Immature natural killer cell (primary cell): Measurements from ENCODE around the gene MPP4. TPM values are rescaled to one million over a fixed set of nuclear protein-coding genes. Genes with fewer than 3 reads are reported as not detected.
A peak's percentile ranks its signal among the peaks of the same experiment; 100 is the strongest.

Experiments
- DNase-seq, 3 donors: peaks; one replicate each; pipeline ENCODE4 v3.0.0; 2022; ENCODE audit warnings: mixed read lengths in 1 of 3
- H3K27ac Mint-ChIP-seq, 6 donors: one replicate each; pipeline ENCODE4 v1.8.0; 2020; ENCODE audit warnings: mixed read lengths in 6 of 6, mild to moderate bottlenecking in 5 of 6, inconsistent platforms in 4 of 6, moderate library complexity in 3 of 6
- H3K27me3 Mint-ChIP-seq, 3 donors: one replicate each; pipeline ENCODE4 v1.8.0; 2020 to 2021; ENCODE audit warnings: low read depth in 3 of 3, mild to moderate bottlenecking in 3 of 3, mixed read lengths in 3 of 3, moderate library complexity in 3 of 3, inconsistent platforms in 1 of 3
- H3K36me3 Mint-ChIP-seq, 3 donors: one replicate each; pipeline ENCODE4 v1.8.0; 2020; ENCODE audit warnings: mixed read lengths in 3 of 3, inconsistent platforms in 2 of 3, mild to moderate bottlenecking in 2 of 3
- H3K4me1 Mint-ChIP-seq, 2 donors: one replicate each; pipeline ENCODE4 v1.8.0; 2020; ENCODE audit warnings: inconsistent platforms in 2 of 2, mild to moderate bottlenecking in 2 of 2, mixed read lengths in 2 of 2, moderate library complexity in 1 of 2
- H3K4me3 Mint-ChIP-seq, 5 donors: one replicate each; pipeline ENCODE4 v1.8.0; 2020; ENCODE audit warnings: mild to moderate bottlenecking in 5 of 5, mixed read lengths in 5 of 5, inconsistent platforms in 3 of 5, moderate library complexity in 3 of 5
- H3K9me3 Mint-ChIP-seq, 6 donors: one replicate each; pipeline ENCODE4 v1.8.0; 2020; ENCODE audit warnings: mild to moderate bottlenecking in 6 of 6, mixed read lengths in 6 of 6, inconsistent platforms in 4 of 6, moderate library complexity in 3 of 6
- polyA plus RNA-seq, 3 donors: library from polyadenylated mRNA; unstranded; fragments of 300-500 nt; fragmentation: Illumina TruSeq; gene quantifications; one replicate each; pipeline ENCODE4 v1.2.3, GENCODE V29; 2021

MPP4 gene, protein sequence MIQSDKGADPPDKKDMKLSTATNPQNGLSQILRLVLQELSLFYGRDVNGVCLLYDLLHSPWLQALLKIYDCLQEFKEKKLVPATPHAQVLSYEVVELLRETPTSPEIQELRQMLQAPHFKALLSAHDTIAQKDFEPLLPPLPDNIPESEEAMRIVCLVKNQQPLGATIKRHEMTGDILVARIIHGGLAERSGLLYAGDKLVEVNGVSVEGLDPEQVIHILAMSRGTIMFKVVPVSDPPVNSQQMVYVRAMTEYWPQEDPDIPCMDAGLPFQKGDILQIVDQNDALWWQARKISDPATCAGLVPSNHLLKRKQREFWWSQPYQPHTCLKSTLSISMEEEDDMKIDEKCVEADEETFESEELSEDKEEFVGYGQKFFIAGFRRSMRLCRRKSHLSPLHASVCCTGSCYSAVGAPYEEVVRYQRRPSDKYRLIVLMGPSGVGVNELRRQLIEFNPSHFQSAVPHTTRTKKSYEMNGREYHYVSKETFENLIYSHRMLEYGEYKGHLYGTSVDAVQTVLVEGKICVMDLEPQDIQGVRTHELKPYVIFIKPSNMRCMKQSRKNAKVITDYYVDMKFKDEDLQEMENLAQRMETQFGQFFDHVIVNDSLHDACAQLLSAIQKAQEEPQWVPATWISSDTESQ
- not detected for polyA plus RNA-seq

DNA sequence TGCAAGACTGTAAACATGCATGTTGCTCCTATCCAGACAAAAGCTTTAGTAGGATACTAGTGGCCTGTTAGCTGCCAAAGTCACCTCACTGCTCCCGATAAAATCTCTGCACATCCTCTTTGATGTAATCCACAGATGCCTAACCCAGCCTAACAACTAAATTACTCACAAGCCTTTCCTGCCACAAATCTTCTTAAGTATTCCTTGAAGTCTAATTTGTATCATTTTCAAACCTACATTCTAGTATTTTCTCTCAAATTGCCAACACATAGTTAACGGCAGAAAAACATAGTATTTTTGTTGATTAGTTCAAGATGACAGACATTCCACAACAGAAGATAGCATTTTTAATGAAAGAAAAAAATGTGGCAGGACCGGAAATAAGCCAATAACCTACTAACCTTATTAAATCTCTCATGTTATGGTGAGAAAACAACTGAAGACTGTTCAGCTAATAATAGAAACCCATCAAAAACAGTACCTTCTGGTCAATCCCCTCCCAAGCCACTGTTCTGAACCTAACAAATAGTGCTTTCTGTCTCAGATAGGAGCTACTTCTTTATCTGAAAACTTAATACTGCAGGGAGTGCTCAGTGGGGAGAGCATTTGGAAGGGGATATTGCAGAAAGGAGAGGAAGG lies at the start of gene MPP4:
Gene MPP4 (minus strand): TSS at position 57 of the 639 bp plus-strand sequence. CDS start 4,690 bp downstream, outside the sequence.
- Mint-ChIP-seq H3K27ac (peak within 1 kb of the TSS in 1 of 6 donors; percentile 12), H3K4me3 (no peak within 1 kb of the TSS), H3K27me3 (no peaks in the 10 kb centered on the region), H3K4me1 (no peaks in the 10 kb centered on the region), H3K36me3 (peaks cover 21 to 26% (median 22%) of the 10 kb centered on the region in 3 donors), H3K9me3 (no peaks in the 10 kb centered on the region)
- DNase-seq, result no peak

DNA sequence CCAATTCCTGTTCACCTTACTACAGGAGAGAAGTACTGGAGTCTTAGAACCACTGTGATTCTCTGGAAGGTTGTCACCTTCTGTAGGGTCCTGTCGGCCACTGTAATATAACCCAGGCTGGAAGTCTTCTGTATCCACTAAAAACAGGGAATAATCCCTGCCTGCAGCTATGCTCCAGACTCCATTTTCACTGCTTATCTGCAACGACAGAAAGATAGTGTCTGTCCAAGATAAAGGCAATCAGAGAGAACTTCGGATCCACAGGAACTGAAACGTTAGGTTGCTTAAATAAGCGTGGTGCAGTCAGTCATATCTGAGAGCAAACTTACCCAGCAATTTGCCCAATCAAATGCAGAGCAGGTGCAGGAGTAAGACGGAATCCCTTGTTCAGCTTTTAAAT lies 48.1 kb upstream of the MPP4 start:
- no peaks in the 10 kb centered on the region for H3K27me3 Mint-ChIP-seq
- H3K27ac Mint-ChIP-seq, result no peak overlapping the region
- H3K4me3 Mint-ChIP-seq, result no peak overlapping the region

DNA sequence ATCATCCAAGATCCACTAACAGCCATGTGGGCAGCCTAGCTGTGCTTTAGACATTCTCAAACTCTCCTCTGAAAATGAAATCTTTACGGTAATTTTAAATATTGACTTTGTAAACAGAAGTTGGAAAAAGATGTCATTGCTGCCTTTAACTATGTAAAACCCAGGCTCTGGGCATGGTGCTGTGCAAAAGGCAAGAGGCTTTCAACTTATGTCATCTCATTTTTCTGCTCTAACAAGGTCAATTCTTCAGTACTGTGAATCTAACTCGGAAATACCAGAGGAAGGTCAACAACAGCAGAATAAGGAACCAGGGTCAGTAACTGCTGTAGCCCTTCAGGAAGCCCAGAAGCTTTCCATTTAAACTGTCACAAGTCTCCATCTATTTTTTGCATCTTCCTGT lies 37.0 kb upstream of the MPP4 start:
- DNase-seq, result no peak
- H3K36me3 Mint-ChIP-seq, result peaks cover 25 to 46% (median 46%) of the 10 kb centered on the region in 3 donors
- H3K9me3 Mint-ChIP-seq, result peaks cover 0 to 6% (median 2%) of the 10 kb centered on the region in 6 donors
- H3K27me3 Mint-ChIP-seq, result peaks cover 0 to 1% (median 0%) of the 10 kb centered on the region in 3 donors
- no peaks in the 10 kb centered on the region for H3K4me1 Mint-ChIP-seq
- no peak overlapping the region for H3K4me3 Mint-ChIP-seq
- no peak overlapping the region for H3K27ac Mint-ChIP-seq

More for the DNA sequence above, 48.1 kb upstream of the MPP4 start:
- H3K36me3 Mint-ChIP-seq, result peaks cover 13 to 54% (median 25%) of the 10 kb centered on the region in 3 donors
- DNase-seq, result no peak
- H3K4me1 Mint-ChIP-seq, result no peaks in the 10 kb centered on the region
- H3K9me3 Mint-ChIP-seq, result no peaks in the 10 kb centered on the region

DNA sequence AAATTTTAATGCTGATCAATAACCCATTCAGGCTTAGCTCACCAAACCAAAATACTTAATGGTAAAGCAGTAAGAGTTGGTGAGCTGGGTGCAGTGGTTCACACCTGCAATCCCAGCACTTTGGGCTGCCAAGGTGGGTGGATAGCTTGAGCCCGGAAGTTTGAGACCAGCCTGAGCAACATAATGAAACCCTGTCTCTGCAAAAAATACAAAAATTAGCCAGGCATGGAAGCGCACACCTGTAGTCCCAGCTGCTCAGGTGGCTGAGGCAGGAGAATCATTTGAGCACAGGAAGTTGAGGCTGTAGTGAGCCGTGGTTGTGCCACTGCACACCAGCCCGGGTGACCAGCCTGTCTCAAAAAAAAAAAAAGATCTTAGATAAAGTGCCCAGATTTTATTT lies 35.7 kb upstream of the MPP4 start:
- Mint-ChIP-seq H3K27me3 (peaks cover 0 to 1% (median 0%) of the 10 kb centered on the region in 3 donors), H3K4me1 (no peaks in the 10 kb centered on the region), H3K27ac (no peak overlapping the region), H3K4me3 (no peak overlapping the region), H3K36me3 (peaks cover 27 to 44% (median 44%) of the 10 kb centered on the region in 3 donors), H3K9me3 (peaks cover 0 to 6% (median 2%) of the 10 kb centered on the region in 6 donors)
- DNase-seq, result no peak

DNA sequence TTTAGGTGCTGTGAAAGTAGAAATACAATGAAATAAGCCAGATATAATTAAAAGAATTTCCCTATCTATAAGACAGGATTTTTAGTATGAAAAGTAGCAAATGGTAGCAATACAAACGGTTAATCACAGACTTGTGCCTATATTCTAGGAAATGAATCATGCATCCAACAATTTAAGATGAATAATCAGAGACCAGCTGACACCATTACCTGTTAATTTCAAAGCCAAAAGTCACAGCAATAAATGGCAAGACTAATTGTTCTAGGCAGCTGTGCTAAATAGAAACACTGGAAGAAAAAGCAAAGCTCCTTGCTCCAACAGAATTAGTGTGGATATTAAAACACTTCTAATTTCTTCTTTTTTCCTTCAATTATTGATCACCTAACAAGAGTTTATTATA lies 35.1 kb upstream of the MPP4 start:
- Mint-ChIP-seq H3K27ac (no peak overlapping the region), H3K4me3 (no peak overlapping the region), H3K27me3 (peaks cover 0 to 1% (median 0%) of the 10 kb centered on the region in 3 donors), H3K9me3 (peaks cover 0 to 6% (median 2%) of the 10 kb centered on the region in 6 donors), H3K4me1 (no peaks in the 10 kb centered on the region), H3K36me3 (peaks cover 30 to 49% (median 47%) of the 10 kb centered on the region in 3 donors)
- DNase-seq, result no peak

DNA sequence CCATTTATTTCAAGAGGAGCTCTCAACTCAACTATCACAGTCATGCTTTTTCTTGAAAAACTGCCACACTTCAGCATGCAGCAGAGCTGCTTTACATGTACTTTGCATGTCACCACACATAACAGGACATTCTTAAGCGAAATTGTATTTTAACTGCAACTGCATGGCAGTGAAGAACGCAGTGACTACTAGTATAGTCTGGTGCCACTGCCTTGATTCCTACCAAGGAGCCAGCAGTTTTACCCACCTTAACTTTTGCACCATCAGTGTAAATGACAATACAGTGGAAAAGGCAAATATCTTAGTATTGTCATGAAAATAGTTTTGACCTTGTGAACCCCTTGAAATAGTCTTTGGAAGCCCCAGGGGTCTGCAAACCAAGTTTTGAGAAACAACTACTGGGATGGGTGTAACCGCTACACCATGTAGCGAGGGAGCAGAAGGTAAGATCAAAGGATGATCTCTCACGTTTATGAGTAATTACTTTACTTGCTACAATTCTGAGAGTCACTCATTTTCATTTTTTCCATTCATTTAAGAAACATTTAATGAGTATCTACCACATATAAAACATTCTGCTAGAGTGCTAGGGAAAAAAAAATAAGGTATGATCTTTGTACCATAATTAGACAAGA lies 32.3 kb upstream of the MPP4 start:
- H3K27ac Mint-ChIP-seq, result no peak overlapping the region
- no peak overlapping the region for H3K4me3 Mint-ChIP-seq
- peaks cover 26 to 47% (median 40%) of the 10 kb centered on the region in 3 donors for H3K36me3 Mint-ChIP-seq
- H3K9me3 Mint-ChIP-seq, result peaks cover 0 to 2% (median 0%) of the 10 kb centered on the region in 6 donors
- no peaks in the 10 kb centered on the region for H3K4me1 Mint-ChIP-seq
- peaks cover 0 to 1% (median 0%) of the 10 kb centered on the region in 3 donors for H3K27me3 Mint-ChIP-seq
- DNase-seq, result no peak

DNA sequence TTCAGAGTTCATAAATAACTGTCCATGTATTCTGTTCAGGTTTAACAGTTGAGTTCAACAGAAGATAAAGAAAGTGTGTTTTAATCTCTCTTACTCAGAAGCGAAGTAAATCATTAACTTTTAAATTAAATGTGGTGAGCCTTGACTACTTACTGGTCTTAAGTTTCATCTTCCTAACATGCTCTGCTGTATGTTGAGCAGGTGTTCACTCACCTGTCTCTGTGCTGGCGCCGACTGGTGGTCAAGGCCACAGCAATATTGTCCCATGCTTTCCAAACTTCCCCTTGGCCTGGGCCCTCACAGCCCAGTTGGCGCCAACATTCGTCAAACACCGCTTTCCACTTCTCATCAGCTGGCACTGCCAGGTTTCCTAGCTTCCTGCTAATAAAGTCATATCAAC lies 17.0 kb upstream of the MPP4 start:
- H3K27ac Mint-ChIP-seq, result no peak overlapping the region
- peaks cover 0 to 2% (median 0%) of the 10 kb centered on the region in 3 donors for H3K27me3 Mint-ChIP-seq
- H3K4me1 Mint-ChIP-seq, result no peaks in the 10 kb centered on the region
- H3K4me3 Mint-ChIP-seq, result no peak overlapping the region
- H3K9me3 Mint-ChIP-seq, result no peaks in the 10 kb centered on the region
- peaks cover 53 to 59% (median 58%) of the 10 kb centered on the region in 3 donors for H3K36me3 Mint-ChIP-seq
- DNase-seq, result no peak

DNA sequence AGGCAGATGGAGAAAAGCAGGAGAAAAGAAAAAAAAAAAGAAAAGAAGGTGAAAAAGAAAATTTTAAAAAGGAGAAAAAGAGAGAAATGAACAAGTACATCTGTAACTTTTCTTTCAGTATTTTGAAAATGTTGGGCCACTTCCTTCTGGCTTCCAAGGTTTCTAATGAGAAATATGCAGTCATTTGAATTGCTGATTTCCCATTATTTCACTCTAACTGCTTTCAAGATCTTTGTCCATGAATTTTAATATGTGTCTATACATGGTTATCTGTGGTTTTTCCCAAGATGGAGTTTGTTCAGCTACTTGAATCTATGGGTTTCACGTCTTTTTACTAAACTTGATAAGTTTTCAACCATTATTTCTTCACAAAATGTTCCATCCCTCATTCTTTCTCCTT lies 14.3 kb upstream of the MPP4 start:
- Mint-ChIP-seq H3K27me3 (peaks cover 0 to 2% (median 0%) of the 10 kb centered on the region in 3 donors), H3K36me3 (peaks cover 52 to 57% (median 54%) of the 10 kb centered on the region in 3 donors), H3K4me1 (no peaks in the 10 kb centered on the region), H3K4me3 (no peak overlapping the region), H3K27ac (no peak overlapping the region), H3K9me3 (no peaks in the 10 kb centered on the region)
- no peak for DNase-seq

DNA sequence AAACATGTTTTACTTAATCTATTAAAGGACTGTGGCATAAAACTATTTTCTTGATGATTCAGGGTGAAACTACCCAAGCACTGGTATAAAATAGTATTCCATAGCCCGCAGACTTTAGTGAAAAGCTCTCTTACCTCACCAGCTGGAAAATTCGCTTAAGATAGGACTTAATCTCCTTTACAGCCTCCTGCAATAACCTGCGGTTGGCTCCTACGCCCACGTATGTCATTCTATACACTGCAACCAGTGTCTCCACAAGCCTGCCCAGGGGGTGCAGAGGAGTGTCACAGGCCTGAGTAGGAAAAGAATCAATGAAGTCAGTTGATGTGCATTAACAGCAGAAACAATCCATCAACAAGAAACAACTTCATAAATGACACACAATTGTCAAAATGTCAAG lies 11.3 kb upstream of the MPP4 start:
- H3K9me3 Mint-ChIP-seq, result no peaks in the 10 kb centered on the region
- DNase-seq, result no peak
- H3K4me3 Mint-ChIP-seq, result no peak overlapping the region
- peaks cover 0 to 2% (median 0%) of the 10 kb centered on the region in 3 donors for H3K27me3 Mint-ChIP-seq
- peak overlapping the region in 1 of 6 donors; percentile 32 for H3K27ac Mint-ChIP-seq
- peaks cover 52 to 54% (median 54%) of the 10 kb centered on the region in 3 donors for H3K36me3 Mint-ChIP-seq
- H3K4me1 Mint-ChIP-seq, result peaks cover 3 to 8% of the 10 kb centered on the region in 2 donors

DNA sequence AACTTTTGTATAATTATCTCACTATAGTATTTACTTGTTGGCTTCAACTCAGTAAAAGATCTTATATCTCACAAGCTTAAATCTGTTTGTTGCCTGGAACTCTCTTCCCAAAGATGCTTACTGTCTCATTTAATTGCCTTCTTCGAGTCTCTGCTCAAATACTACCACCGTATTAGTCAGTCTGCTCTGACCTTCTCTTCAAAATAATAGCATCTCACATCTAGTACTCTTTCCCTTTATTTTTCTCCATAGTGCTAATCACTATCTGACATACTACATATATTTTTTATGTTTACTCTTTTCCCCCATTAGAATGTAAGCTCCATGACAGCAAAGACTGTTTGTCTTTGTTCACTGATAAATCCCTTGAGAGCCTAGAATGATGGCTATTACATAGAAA lies 10.6 kb upstream of the MPP4 start:
- peaks cover 3 to 8% of the 10 kb centered on the region in 2 donors for H3K4me1 Mint-ChIP-seq
- peaks cover 50 to 54% (median 53%) of the 10 kb centered on the region in 3 donors for H3K36me3 Mint-ChIP-seq
- no peak overlapping the region for H3K4me3 Mint-ChIP-seq
- peaks cover 0 to 2% (median 0%) of the 10 kb centered on the region in 3 donors for H3K27me3 Mint-ChIP-seq
- H3K9me3 Mint-ChIP-seq, result no peaks in the 10 kb centered on the region
- H3K27ac Mint-ChIP-seq, result no peak overlapping the region
- DNase-seq, result no peak

DNA sequence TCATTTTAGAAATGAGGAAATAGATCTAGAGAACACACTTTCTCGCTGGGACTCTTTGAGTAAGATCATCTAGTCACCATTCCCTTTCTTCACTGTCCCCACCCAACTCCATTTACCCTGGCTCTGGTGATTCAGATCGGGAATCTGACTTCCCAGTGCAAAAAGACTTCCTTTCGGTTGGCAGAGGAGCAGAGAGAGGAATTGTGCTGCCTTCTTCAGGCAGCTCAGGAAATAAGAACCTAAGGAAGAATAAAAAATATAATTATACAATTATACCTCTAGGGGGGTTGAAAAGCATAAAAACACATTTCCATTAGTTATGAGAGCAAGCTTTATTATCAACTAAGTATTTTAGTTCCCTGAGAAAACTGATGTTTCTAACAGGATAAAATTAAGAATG lies 9.3 kb upstream of the MPP4 start:
- Mint-ChIP-seq H3K36me3 (peaks cover 52 to 57% (median 55%) of the 10 kb centered on the region in 3 donors), H3K4me1 (peaks cover 3 to 8% of the 10 kb centered on the region in 2 donors), H3K9me3 (no peaks in the 10 kb centered on the region), H3K27me3 (peaks cover 0 to 2% (median 0%) of the 10 kb centered on the region in 3 donors), H3K4me3 (no peak overlapping the region), H3K27ac (peak overlapping the region in 1 of 6 donors; percentile 34)
- DNase-seq, result no peak

DNA sequence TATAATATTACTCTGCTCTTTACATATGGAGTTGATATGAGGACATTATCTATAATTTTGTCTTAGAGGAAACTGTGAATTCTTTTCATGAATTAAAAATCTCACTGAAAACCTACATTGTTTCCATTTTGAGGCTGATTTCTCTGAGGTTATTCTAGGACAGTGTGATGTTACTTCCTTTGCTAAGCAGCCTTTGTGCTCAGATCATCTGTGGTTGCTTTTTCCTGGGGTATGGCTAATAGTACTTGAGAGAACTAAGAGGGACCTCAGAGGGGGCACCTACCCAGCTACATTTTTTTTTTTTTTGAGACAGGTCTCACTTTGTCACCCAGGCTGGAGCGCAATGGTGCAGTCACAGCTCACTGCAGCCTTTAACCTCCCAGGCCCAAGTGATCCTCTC lies 8.7 kb upstream of the MPP4 start:
- H3K36me3 Mint-ChIP-seq, result peaks cover 50 to 53% (median 52%) of the 10 kb centered on the region in 3 donors
- no peak for DNase-seq
- peaks cover 3 to 8% of the 10 kb centered on the region in 2 donors for H3K4me1 Mint-ChIP-seq
- H3K27me3 Mint-ChIP-seq, result no peaks in the 10 kb centered on the region
- H3K4me3 Mint-ChIP-seq, result no peak overlapping the region
- peak overlapping the region in 1 of 6 donors; percentile 34 for H3K27ac Mint-ChIP-seq
- H3K9me3 Mint-ChIP-seq, result no peaks in the 10 kb centered on the region

DNA sequence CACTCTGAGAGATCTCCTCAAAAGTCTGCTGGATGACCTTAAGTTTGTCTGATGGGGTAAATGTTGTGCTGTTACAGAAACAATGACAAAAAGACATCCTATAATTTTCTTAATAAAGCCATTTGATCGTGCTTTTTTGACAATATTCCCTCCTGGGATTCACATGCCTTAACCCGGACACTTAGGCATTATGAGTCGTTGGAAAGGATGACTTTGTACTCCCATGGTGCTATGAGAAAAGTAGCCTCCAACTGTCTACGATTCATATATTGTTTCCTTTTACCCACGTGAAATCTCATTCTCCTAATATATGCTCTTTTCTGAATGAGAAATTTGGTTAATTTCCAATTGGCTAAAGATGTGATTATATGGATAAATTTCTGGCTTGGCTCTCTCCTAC lies 6.1 kb upstream of the MPP4 start:
- H3K9me3 Mint-ChIP-seq, result no peaks in the 10 kb centered on the region
- H3K4me3 Mint-ChIP-seq, result no peak overlapping the region
- peaks cover 47 to 57% (median 50%) of the 10 kb centered on the region in 3 donors for H3K36me3 Mint-ChIP-seq

More for the DNA sequence above, 6.1 kb upstream of the MPP4 start:
- H3K27me3 Mint-ChIP-seq, result no peaks in the 10 kb centered on the region
- DNase-seq, result no peak
- H3K27ac Mint-ChIP-seq, result no peak overlapping the region
- H3K4me1 Mint-ChIP-seq, result peaks cover 3 to 8% of the 10 kb centered on the region in 2 donors
